Uterus (tissue), 2 donors: ENCODE results near the gene KRTAP5-7.
"Not testable (repeated sequence)": the region's sequence is repeated elsewhere in the genome, so short reads cannot be mapped to it uniquely, and the experiment has no call there.

Experiments
- POLR2A ChIP-seq, 2 donors: fragments of 450-650 bp; IDR thresholded peaks; one replicate each; pipeline ENCODE4 v1.6.1; 2016; ENCODE audit warnings: antibody characterized with exemption in 2 of 2, mild to moderate bottlenecking in 1 of 2, moderate library complexity in 1 of 2
- TF ChIP-seq, protein P1 (sequence below), 4 experiments: fragments of 200-600 bp in 2 of 4; fragments of 450-650 bp in 2 of 4; sonication (generic) in 2 of 4; IDR thresholded peaks; one replicate each; pipeline ENCODE4 v1.5.1; 2016 to 2019; ENCODE audit warnings: antibody characterized with exemption in 4 of 4, mild to moderate bottlenecking in 2 of 4, moderate library complexity in 1 of 4

- TF ChIP-seq POLR2A (IDR thresholded peaks at IDR 0.05), result not testable (repeated sequence)
- TF ChIP-seq, protein P1, sequence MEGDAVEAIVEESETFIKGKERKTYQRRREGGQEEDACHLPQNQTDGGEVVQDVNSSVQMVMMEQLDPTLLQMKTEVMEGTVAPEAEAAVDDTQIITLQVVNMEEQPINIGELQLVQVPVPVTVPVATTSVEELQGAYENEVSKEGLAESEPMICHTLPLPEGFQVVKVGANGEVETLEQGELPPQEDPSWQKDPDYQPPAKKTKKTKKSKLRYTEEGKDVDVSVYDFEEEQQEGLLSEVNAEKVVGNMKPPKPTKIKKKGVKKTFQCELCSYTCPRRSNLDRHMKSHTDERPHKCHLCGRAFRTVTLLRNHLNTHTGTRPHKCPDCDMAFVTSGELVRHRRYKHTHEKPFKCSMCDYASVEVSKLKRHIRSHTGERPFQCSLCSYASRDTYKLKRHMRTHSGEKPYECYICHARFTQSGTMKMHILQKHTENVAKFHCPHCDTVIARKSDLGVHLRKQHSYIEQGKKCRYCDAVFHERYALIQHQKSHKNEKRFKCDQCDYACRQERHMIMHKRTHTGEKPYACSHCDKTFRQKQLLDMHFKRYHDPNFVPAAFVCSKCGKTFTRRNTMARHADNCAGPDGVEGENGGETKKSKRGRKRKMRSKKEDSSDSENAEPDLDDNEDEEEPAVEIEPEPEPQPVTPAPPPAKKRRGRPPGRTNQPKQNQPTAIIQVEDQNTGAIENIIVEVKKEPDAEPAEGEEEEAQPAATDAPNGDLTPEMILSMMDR (IDR thresholded peaks at IDR 0.05), result not testable (repeated sequence)
These were observed at the start of gene KRTAP5-7 for GRCh38 chr11:71526796-71527575.
